Mesenchymal stem cell (in vitro differentiated cells and primary cell): ENCODE measurements around the gene WDFY2.
A peak's percentile ranks its signal among the peaks of the same experiment; 100 is the strongest.

Source experiments
- DNase-seq: peaks from one replicate; pipeline ENCODE4 v3.0.0-alpha.2; 2013
- H2AFZ ChIP-seq: one replicate; pipeline ENCODE4 v1.6.1; 2013; ENCODE audit warnings: low read depth, mild to moderate bottlenecking, control low read depth, inconsistent platforms, low read length, moderate library complexity
- H2AK5ac ChIP-seq: 2 replicates; pipeline ENCODE4 v1.6.1; 2013; ENCODE audit warnings: low read length, moderate library complexity, mild to moderate bottlenecking, inconsistent platforms; ENCODE audit not compliant: severe bottlenecking
- H2BK120ac ChIP-seq: one replicate; pipeline ENCODE4 v1.6.1; 2013; ENCODE audit warnings: low read depth, mild to moderate bottlenecking, inconsistent platforms, low read length, moderate library complexity
- H2BK12ac ChIP-seq, 2 experiments: one replicate each; pipeline ENCODE4 v1.6.1; 2013; ENCODE audit warnings: inconsistent platforms in 2 of 2, low read length in 2 of 2, mild to moderate bottlenecking in 2 of 2, moderate library complexity in 2 of 2, control low read depth in 1 of 2
- H2BK15ac ChIP-seq: one replicate; pipeline ENCODE4 v1.6.1; 2013; ENCODE audit warnings: mild to moderate bottlenecking, low read depth, inconsistent platforms; ENCODE audit not compliant: poor library complexity, severe bottlenecking
- H2BK5ac ChIP-seq: 2 replicates; pipeline ENCODE4 v1.6.1; 2013; ENCODE audit warnings: low read depth, mild to moderate bottlenecking, low read length, control low read depth, inconsistent platforms; ENCODE audit not compliant: poor library complexity, severe bottlenecking
- H3K14ac ChIP-seq, 2 experiments: one replicate each; pipeline ENCODE4 v1.6.1; 2013; ENCODE audit warnings: inconsistent platforms in 2 of 2, low read length in 2 of 2, control low read depth in 1 of 2, mild to moderate bottlenecking in 1 of 2, moderate library complexity in 1 of 2
- H3K18ac ChIP-seq, 2 experiments: one replicate each; pipeline ENCODE4 v1.6.1; 2013; ENCODE audit warnings: inconsistent platforms in 2 of 2, low read length in 2 of 2, control low read depth in 1 of 2, low read depth in 1 of 2, mild to moderate bottlenecking in 1 of 2
- H3K23ac ChIP-seq, 2 experiments: one replicate each; pipeline ENCODE4 v1.6.1; 2013; ENCODE audit warnings: inconsistent platforms in 2 of 2, low read length in 2 of 2, mild to moderate bottlenecking in 2 of 2, moderate library complexity in 2 of 2, control low read depth in 1 of 2
- H3K27ac ChIP-seq: 2 replicates; pipeline ENCODE4 v1.5.1; 2013; ENCODE audit warnings: mild to moderate bottlenecking, moderate library complexity, low read length, control low read depth, inconsistent platforms; ENCODE audit not compliant: poor library complexity, severe bottlenecking
- H3K27me3 ChIP-seq, 2 experiments: 2 replicates each; pipeline versions ENCODE4 v1.6.1 to v1.7.0; 2013; ENCODE audit warnings: low read length in 2 of 2, mild to moderate bottlenecking in 2 of 2, moderate library complexity in 2 of 2, control low read depth in 1 of 2, inconsistent platforms in 1 of 2; ENCODE audit not compliant: control insufficient read depth in 1 of 2, insufficient read depth in 1 of 2
- H3K36me3 ChIP-seq, 2 experiments: 2 replicates each; pipeline versions ENCODE4 v1.6.1 to v1.7.0; 2013; ENCODE audit warnings: low read length in 2 of 2, control low read depth in 1 of 2, inconsistent platforms in 1 of 2, low read depth in 1 of 2, mild to moderate bottlenecking in 1 of 2; ENCODE audit not compliant: insufficient read depth in 2 of 2, control insufficient read depth in 1 of 2
- H3K4ac ChIP-seq, 2 experiments: one replicate each; pipeline ENCODE4 v1.6.1; 2013; ENCODE audit warnings: inconsistent platforms in 2 of 2, low read length in 2 of 2, mild to moderate bottlenecking in 2 of 2, moderate library complexity in 2 of 2, control low read depth in 1 of 2, low read depth in 1 of 2
- H3K4me1 ChIP-seq: 2 replicates; pipeline ENCODE4 v1.6.1; 2013; ENCODE audit warnings: low read depth, low read length, control low read depth; ENCODE audit not compliant: control insufficient read depth, insufficient read depth
- H3K4me2 ChIP-seq: 2 replicates; pipeline ENCODE4 v1.6.1; 2013; ENCODE audit warnings: low read length, mild to moderate bottlenecking, inconsistent platforms; ENCODE audit not compliant: poor library complexity, severe bottlenecking
- H3K4me3 ChIP-seq, 2 experiments: 2 replicates each; pipeline versions ENCODE4 v1.5.1 to v1.7.0; 2013; ENCODE audit warnings: low read length in 2 of 2, mild to moderate bottlenecking in 2 of 2, control low read depth in 1 of 2, low read depth in 1 of 2; ENCODE audit not compliant: insufficient read depth in 1 of 2
- H3K79me1 ChIP-seq: replicated peaks from 2 replicates; pipeline ENCODE4 v1.6.1; 2013; ENCODE audit warnings: mild to moderate bottlenecking, control low read depth, low read length, inconsistent platforms; ENCODE audit not compliant: poor library complexity, severe bottlenecking
- H3K9ac ChIP-seq: 2 replicates; pipeline ENCODE4 v1.7.0; 2013; ENCODE audit warnings: mild to moderate bottlenecking, low read length, moderate library complexity
- H3K9me3 ChIP-seq: 2 replicates; pipeline ENCODE4 v1.7.0; 2013; ENCODE audit warnings: mild to moderate bottlenecking, low read length; ENCODE audit not compliant: control insufficient read depth
- H4K8ac ChIP-seq: one replicate; pipeline ENCODE4 v1.6.1; 2013; ENCODE audit warnings: inconsistent platforms, mild to moderate bottlenecking, low read length, moderate library complexity
- H4K91ac ChIP-seq: one replicate; pipeline ENCODE4 v1.6.1; 2013; ENCODE audit warnings: mild to moderate bottlenecking, low read length, inconsistent platforms
- WGBS: methylation state at CpG from one replicate; pipeline ENCODE4 v1.1.7; 2013; ENCODE audit warnings: mixed read lengths; 5-methylcytosine and 5-hydroxymethylcytosine counted together

Gene WDFY2

DNA sequence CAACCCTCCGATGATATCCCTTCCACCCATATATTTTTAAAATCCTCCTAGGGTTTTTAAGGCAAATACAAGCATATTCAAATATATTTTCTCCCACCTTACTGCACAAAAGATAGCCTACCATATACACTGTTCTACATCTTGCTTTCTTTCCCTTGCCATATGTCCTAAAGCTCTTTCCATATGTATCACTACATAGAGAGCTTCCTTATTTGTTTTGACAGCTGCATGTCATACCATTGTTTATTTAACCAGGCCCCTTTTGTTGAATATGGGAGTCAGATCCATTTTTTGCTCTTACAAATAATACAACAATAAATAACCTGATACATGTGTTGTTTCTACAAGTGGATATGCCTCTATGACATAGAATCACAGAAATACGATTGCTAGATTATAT lies 32.8 kb upstream of the WDFY2 start:
- Histone ChIP-seq H3K4me2 (no peak overlapping the region), H3K23ac (no peak overlapping the region), H3K27me3 (no peaks in the 10 kb centered on the region), H2BK15ac (no peak overlapping the region), H3K4me3 (no peak overlapping the region), H3K27ac (no peak overlapping the region), H4K8ac (no peak overlapping the region), H3K79me1 (no peaks in the 10 kb centered on the region), H2AFZ (no peak overlapping the region), H3K18ac (no peak overlapping the region), H3K36me3 (no peaks in the 10 kb centered on the region), H3K4ac (no peak overlapping the region), H3K9me3 (no peaks in the 10 kb centered on the region), H3K9ac (no peak overlapping the region), H4K91ac (no peak overlapping the region), H3K14ac (no peak overlapping the region), H2AK5ac (no peak overlapping the region), H3K4me1 (peaks cover 4% of the 10 kb centered on the region), H2BK5ac (no peak overlapping the region), H2BK120ac (no peak overlapping the region), H2BK12ac (no peak overlapping the region)
- WGBS = 97% methylated on average over 1 of the region's 2 CpGs
- DNase-seq = no peak

DNA sequence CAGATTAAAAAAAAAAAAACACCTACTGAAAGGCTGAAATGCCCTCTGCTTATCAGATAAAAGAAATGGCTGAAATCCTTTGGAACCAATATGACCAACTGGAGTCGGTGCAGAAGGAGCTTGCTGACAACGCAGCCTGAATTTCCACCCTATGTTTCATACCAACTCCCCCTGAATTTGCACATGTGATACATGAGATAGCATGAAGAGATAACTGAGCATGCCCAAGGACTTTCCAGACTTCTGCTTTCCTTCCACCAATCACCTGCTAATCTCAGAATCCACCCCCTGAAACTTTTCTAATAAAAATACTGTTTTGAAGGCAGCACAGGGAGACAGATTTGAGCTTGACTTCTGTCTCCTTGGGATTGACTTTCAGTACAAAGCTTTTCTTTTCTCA lies 32.2 kb upstream of the WDFY2 start:
- H3K4me1 ChIP-seq = peaks cover 4% of the 10 kb centered on the region
- H3K18ac ChIP-seq = no peak overlapping the region
- H2AK5ac ChIP-seq = no peak overlapping the region
- H3K9me3 ChIP-seq = no peaks in the 10 kb centered on the region
- no peak overlapping the region for H3K4me3 ChIP-seq
- no peak overlapping the region for H3K9ac ChIP-seq
- no peak overlapping the region for H3K4ac ChIP-seq
- H4K8ac ChIP-seq = no peak overlapping the region
- no peaks in the 10 kb centered on the region for H3K27me3 ChIP-seq
- WGBS = 91% methylated on average over 2 of the region's 2 CpGs
- no peak overlapping the region for H3K23ac ChIP-seq
- H3K36me3 ChIP-seq = no peaks in the 10 kb centered on the region
- no peak overlapping the region for H2BK12ac ChIP-seq
- H2BK15ac ChIP-seq = no peak overlapping the region
- H2BK120ac ChIP-seq = no peak overlapping the region
- H2BK5ac ChIP-seq = no peak overlapping the region
- no peaks in the 10 kb centered on the region for H3K79me1 ChIP-seq
- no peak for DNase-seq
- no peak overlapping the region for H4K91ac ChIP-seq
- no peak overlapping the region for H3K27ac ChIP-seq
- H3K14ac ChIP-seq = no peak overlapping the region
- no peak overlapping the region for H3K4me2 ChIP-seq
- no peak overlapping the region for H2AFZ ChIP-seq

DNA sequence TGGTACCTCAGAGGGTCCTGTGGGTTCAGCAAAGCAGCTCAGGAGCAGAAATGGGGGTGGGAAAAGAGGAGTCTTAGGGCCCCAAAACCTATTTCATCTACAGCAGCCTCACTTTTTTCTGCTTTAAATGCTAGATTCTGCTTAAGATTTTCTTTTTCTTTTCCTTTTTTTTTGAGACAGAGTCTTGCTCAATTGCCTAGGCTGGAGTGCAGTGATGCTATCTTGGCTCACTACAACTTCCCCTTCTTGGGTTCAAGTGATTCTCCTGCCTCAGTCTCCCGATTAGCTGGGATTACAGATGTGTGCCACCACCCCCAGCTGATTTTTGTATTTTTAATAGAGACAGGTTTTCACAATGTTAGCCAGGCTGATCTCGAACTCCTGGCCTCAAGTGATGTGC lies 30.7 kb upstream of the WDFY2 start:
- Histone ChIP-seq H4K91ac (no peak overlapping the region), H2BK12ac (no peak overlapping the region), H3K18ac (no peak overlapping the region), H3K14ac (no peak overlapping the region), H2BK5ac (no peak overlapping the region), H3K27me3 (no peaks in the 10 kb centered on the region), H3K9ac (no peak overlapping the region), H3K4ac (no peak overlapping the region), H3K4me3 (no peak overlapping the region), H4K8ac (no peak overlapping the region), H2BK15ac (no peak overlapping the region), H3K4me2 (no peak overlapping the region), H2BK120ac (no peak overlapping the region), H2AK5ac (no peak overlapping the region), H3K79me1 (no peaks in the 10 kb centered on the region), H3K36me3 (no peaks in the 10 kb centered on the region), H3K27ac (no peak overlapping the region), H2AFZ (no peak overlapping the region), H3K4me1 (peaks cover 5% of the 10 kb centered on the region), H3K9me3 (no peaks in the 10 kb centered on the region), H3K23ac (no peak overlapping the region)
- 86% methylated on average over 2 of the region's 2 CpGs for WGBS
- DNase-seq = no peak

DNA sequence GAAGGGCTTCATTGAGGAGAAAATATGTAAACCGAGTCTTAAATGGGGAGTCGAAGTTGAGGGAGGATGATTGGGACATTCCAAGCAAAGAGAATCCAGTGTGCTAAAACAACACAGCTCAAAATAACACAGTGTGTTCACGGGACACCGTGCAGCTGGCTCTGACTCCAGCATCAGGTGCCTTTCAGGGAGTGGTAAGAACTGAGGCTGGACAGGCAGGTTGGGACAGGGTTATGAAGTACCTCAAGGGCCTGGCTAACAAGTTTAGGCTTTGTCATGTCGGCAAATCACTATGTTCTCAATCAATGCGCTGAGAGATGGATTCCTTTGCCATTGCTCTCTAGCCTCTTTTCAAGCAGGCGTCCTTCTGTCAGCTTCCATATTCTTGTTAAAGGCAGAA lies 27.5 kb upstream of the WDFY2 start:
- no peak overlapping the region for H2AFZ ChIP-seq
- no peak overlapping the region for H4K8ac ChIP-seq
- H3K14ac ChIP-seq = no peak overlapping the region
- H4K91ac ChIP-seq = no peak overlapping the region
- DNase-seq = no peak
- H2BK120ac ChIP-seq = no peak overlapping the region
- no peak overlapping the region for H3K4me2 ChIP-seq
- no peak overlapping the region for H3K23ac ChIP-seq
- no peaks in the 10 kb centered on the region for H3K27me3 ChIP-seq
- H3K36me3 ChIP-seq = no peaks in the 10 kb centered on the region
- H3K18ac ChIP-seq = no peak overlapping the region
- no peak overlapping the region for H3K4me3 ChIP-seq
- no peak overlapping the region for H3K27ac ChIP-seq
- H2BK15ac ChIP-seq = no peak overlapping the region
- H2BK5ac ChIP-seq = no peak overlapping the region
- H2BK12ac ChIP-seq = peak overlapping the region in 1 of 2 experiments; percentile 13
- H3K9me3 ChIP-seq = no peaks in the 10 kb centered on the region
- H3K9ac ChIP-seq = no peak overlapping the region
- 85% methylated on average over 7 of the region's 7 CpGs for WGBS
- no peaks in the 10 kb centered on the region for H3K79me1 ChIP-seq
- peaks cover 1% of the 10 kb centered on the region for H3K4me1 ChIP-seq
- no peak overlapping the region for H2AK5ac ChIP-seq
- H3K4ac ChIP-seq = no peak overlapping the region
